CD4-positive, alpha-beta T cell treated with Interleukin-6 for 4 hours (primary cell): Measurements from ENCODE around the gene SLC12A8.

Source experiments
- DNase-seq: peaks from one replicate; pipeline ENCODE4 v3.0.0-alpha.2; 2020; ENCODE audit warnings: mixed read lengths

SLC12A8 gene, protein sequence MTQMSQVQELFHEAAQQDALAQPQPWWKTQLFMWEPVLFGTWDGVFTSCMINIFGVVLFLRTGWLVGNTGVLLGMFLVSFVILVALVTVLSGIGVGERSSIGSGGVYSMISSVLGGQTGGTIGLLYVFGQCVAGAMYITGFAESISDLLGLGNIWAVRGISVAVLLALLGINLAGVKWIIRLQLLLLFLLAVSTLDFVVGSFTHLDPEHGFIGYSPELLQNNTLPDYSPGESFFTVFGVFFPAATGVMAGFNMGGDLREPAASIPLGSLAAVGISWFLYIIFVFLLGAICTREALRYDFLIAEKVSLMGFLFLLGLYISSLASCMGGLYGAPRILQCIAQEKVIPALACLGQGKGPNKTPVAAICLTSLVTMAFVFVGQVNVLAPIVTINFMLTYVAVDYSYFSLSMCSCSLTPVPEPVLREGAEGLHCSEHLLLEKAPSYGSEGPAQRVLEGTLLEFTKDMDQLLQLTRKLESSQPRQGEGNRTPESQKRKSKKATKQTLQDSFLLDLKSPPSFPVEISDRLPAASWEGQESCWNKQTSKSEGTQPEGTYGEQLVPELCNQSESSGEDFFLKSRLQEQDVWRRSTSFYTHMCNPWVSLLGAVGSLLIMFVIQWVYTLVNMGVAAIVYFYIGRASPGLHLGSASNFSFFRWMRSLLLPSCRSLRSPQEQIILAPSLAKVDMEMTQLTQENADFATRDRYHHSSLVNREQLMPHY

DNA sequence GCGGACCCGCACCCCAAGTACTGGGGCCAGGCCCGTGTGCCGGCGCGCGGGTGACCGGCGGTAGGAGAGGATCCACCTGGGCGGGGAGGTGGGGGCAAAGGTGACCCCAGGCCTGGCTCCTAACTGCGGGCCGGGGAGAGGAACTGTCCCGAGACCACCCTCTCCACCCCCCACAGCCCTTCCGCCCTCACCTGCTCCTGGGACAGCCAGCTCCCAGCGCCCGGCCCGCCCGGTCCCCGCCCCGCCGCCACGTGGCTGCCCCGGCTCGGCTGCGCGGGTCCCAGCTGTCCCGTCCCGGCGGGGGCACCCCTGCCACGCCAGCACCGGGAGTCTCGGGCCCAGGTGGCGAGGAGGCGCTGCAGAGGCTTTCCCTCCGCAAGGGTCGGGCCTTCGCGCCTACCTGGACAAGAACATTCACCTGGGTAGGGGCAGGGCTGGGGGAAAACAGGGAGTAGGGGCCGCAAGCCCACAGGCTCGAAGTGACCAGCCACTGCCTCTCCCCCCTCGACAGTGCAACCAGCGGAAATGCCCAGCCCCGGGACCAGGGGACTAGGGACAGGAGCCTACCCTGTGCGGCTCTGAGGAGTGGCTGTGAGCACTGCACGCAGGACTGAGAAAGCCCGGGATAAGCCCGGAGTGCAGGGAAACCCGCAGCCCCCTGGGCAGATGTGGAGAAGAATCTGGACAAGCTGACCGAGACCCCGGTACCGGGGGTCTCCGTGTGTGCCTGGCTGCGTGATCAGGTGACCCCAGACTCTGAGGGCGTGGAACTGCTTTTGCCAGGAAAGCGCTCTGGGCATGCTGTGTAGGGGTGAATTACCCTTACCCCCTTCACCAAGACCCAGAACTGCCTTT lies at the start of gene SLC12A8:
SLC12A8 (minus strand) TSS at position 240 of the 855 bp plus-strand sequence. CDS start 1,399 bp downstream, outside the sequence.
- no peak for DNase-seq

DNA sequence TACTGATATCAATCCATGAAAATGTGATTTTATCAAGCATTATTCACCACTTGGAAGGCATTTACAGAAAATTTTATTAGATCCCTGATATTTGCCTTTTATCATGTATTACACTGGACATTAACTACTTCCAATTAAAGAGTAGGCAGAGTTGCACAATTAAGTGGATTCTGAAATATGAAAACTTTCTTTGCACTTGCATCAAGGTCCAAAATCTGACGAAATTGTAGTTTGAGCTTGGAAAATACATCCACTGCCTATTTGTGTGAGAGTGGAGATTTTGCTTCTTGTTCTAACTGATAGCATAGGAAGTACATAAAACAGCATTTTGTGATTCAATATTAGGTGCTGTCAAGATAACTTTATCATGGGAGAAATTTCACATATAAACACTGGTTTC lies 49.6 kb upstream of the SLC12A8 start:
- DNase-seq = no peak

DNA sequence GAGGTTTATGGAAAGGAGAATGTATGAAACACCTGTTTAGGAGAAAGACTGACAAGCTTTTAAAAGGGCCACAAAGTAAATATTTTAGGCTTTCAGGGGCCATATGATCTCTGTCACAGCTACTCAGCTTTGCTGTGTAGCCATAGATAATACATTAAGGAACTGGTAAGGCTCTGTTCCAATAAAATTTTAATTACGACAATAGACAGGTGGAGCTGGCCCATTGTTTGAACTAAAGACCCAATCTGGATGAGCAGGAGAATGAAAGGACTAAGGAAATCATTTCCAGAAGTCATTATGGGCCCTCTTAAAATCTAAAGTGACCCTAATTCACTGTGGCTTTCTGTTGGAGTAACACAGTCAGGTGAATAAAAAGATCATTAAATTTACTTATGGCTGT lies 48.5 kb upstream of the SLC12A8 start:
- no peak for DNase-seq

DNA sequence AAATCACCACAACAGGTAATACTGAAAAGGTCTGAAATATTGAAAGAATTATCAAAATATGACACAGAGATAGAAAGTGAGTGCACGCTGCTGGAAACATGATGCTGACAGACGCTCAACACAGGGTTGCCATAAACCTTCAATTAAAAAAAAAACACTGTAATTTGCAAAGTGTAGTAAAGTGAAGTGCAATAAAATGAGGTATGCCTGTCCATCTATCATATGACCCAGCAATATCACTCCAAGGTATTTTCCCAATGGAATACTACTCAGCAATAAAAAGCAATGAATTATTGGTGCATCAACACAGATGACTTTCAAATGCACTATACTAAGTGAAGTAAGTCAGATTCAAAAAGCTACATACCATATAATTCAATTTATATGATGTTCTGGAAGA lies 47.6 kb upstream of the SLC12A8 start:
- DNase-seq = no peak

DNA sequence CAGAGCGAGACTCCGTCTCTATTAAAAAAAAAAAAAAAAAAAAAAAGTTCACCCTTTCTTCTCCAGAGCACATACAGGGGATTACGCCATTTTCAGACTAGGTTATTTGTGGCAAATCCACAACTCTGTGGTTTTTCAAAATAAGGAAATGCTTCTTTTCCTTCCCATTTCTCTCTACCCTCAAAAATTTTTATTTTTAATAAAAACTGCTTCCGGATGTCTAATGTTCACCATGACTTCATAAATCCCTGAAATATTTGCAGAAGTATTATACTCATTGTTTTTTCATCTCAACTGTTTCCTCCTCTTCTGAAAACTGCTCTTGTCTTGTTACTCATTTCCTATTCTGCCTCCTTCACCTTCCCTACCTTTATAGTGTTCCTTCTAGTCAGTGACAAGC lies 45.0 kb upstream of the SLC12A8 start:
- DNase-seq = no peak

DNA sequence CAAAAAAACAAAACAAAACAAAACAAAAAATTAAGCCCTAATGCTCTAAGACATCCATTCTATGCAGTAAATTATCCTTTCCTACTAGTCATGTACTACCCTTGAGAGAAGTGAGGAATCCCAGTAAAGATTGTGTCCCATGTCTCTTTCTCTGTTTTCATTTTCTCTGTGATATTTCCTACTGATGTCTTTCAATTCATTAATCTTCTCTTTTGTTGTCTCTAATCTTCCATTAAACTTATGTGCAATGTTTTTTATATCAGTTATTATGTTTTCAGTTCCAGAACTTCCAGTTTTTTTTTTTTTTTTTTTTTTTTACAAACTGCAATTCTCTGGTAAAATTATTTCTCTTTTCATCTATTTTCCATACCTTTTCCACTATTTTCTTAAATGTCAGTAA lies 44.1 kb upstream of the SLC12A8 start:
- no peak for DNase-seq

DNA sequence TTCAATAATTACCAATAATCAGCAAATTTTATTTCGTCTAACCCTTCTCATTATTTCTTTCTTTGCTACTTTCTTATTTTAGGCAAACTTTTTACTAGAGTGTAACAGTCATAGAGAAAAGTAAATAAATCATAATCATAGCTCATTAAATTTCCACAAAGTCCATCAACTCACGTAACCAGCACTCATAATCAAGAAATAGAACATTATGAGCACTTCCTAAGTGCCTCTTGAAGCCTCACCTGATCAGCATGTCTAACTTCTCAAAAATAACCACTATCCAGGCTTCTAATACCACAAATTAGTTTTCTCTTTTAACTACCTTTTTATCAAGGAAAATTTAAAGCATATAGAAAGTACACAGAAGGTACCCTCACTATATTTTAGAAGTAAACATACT lies 38.4 kb upstream of the SLC12A8 start:
- DNase-seq = no peak

DNA sequence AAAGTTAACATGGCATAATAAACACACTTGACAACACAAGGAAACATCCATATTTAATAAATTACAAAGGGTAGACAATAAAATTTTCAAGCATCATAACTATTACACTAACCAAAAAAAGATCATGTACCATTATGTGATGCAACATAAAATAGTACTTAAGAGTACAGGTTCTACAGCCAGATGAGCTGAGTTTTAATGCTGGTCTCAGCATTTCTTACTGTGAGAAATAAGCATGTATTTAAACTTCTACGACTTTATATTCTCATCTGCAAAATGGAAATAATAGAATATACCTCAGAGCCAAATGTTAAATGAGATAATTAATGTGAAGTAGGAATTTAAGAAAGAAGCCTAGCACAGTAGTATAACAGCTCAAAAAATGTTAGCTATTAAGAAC lies 33.7 kb upstream of the SLC12A8 start:
- DNase-seq = no peak

DNA sequence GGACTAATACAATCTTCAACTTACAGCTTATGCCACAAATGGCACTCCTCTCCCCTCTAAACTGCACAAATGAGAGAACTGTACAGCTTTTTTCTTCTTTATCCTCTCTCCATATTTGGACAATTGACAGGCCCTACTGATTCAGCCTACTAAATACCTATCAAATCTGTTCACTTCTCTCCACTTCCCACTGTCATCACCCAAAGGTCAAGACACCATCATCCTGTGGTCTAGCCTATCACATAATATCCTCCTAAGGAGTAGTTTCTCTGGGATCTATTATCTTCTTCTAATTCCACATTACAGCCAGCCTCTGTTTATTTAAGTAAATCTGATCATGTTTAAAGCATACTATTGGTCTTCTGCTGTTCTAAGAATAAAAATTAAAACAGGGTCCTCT lies 33.0 kb upstream of the SLC12A8 start:
- no peak for DNase-seq

DNA sequence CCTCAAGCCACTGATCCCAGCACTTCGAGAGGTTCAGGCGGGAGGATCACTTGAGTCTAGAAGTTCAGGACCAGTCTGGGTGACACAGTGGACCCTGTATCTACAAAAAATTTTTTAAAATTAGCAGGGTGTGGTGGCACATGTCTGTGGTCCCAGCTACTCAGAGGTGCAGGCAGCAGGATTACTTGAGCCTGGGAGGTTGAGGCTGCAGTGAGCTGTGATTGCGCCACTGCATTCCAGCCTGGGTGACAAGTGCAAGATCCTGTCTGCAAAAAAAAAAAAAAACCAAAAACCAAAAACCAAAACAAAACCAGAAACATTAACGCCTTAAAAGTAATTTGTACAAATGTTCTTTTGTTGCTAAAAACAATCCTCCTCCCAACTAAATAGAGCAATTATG lies 27.9 kb upstream of the SLC12A8 start:
- DNase-seq = no peak

DNA sequence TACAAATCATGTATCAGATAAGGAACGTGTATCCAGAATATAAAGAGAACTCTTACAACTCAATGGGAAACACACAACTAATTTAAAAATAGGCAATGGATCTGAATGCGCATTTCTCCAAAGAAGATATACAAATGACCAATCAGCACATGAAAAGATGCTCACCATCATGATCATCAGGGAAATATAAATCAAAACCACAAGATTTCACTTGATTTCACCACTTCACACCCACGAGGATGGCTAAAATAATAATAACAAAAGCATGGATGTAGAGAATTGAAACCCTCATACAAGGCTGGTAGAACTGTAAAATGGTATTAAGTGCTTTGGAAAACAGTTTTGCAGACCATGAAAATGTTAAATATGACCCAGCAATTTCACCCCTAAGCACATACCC lies 26.7 kb upstream of the SLC12A8 start:
- DNase-seq = no peak

DNA sequence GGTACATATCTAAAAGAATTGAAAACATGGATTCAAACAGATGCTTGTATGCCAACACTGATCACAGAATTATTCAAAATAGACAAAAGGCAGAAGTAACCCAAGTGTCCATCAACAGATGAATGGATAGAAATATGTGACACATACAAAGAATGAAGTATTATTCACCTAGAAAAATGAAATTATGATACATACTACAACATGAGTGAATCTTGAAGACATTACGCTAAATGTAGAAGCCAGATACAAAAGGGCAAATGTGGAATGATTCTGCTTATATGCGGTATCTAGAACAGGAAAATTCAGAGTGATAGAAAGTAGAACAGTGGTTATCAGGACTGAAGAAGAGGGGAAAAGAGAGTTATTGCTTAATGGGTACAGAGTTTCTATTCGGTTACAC lies 26.2 kb upstream of the SLC12A8 start:
- no peak for DNase-seq

DNA sequence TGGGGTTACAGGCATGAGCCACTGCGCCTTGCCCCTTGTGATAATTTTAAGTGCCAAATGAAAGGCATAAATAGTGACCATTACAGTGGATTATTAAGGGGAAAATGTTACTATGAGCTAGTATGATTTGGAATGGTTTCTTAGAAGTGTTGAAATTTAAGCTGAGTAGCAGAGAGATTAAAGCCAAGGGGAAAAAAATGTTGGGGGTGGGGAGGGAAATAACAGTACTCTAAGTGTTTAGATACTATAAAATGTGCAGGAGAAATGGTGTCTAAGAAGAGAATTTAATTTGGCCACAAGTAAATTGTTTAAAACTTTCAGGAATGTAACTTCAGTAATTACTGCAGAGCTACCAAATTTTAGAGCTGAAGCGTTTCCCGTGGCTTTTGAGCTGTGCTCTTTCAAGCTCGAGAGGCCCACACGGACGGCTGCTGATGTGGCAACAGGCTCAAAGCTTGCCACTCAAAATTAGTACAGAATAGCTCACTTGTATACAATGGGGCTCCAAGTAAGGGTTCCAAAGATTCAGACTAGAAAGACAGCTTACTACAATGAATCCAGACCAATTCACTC lies 23.9 kb upstream of the SLC12A8 start:
- no peak for DNase-seq

DNA sequence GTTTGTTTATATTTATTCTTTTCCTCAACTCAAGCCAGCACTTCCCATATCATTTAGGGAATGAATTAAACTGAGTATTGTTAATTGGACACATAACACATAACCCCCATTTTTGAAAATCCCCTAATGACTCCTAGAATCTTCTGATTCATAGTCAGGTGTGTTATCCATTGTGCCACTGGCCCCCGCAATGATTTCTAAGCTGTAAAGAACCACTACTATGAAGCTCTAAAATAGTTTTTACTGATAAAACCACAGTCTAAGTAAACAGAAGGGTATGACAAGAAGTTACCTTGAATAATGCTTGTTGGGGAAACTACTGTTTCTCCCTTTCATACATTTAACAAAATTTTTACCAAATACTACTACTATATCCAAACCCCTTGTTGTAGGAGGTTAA lies 22.3 kb upstream of the SLC12A8 start:
- no peak for DNase-seq

DNA sequence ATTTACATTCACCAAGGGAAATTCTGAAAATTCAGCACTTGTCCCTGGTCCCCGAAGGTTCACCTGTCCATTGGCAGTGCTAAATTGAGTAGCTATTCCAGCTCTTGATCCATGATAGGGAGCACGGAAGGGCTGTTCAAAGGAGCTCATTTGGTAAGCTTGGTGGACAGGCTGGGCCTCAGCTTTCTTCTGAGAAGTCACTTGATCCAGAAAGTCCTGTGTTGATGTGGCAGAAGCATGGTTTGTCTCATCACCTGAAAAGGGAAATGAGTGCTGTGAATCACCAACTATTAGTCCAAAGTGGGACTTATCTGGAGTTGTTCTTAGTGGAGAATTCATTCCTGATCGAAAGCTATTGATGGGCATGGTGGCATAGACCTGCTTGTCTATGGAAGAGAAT lies 19.9 kb upstream of the SLC12A8 start:
- DNase-seq = no peak

DNA sequence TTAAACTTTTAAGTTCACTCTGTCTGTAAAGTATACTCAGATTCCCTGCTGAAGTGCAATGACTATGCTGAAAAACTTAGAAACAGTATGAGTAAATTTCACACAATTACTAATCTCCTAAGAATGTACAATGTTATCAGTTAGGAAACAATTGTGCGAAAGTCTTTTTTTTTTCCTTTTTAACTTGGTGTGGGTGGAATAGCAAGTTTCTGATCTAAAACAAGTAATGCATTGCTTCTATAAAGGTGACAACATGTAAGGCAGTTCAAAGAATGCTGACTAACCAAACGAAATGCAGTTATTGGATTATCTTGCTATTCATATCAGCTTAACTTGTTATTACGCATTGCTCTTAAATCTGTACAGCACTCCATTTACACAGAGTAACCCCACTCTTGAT lies 19.3 kb upstream of the SLC12A8 start:
- no peak for DNase-seq

DNA sequence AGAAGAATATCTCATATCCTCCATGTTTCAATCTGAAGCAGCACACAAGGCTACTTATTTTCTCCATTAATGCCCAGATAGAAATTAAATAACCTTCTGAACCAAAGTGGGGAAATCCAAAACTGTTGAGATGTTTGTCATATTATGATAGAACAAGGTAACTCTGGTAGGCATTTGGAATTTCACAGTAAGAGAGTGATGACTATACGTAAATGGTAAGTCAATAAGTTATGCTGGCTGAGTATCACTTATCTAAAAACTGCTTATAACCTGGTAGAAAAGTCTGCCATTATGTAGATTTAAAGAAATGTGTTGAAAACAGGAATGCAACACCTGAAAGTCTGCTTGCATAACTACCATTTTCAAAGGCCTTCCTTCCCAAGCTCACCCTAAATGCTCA lies 17.2 kb upstream of the SLC12A8 start:
- DNase-seq = no peak

DNA sequence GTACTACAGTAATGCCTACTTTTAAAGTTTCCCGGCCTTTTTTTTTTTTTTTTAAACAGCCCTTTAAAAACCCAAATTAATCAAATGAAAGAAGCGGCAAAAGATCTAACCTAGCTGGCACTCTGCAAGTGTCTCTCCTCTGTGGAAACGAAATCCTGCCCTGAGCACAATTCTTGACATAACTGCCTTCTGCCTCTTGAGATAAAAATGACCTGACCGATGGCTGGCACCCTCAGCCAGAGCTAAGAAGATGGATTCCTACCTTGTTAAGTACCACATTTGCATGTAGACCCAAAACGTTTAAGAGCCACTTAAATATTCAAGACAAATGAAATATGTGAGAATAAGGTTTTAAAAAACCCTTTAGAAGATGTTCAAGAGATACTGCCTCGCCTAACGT lies 16.6 kb upstream of the SLC12A8 start:
- DNase-seq = no peak

DNA sequence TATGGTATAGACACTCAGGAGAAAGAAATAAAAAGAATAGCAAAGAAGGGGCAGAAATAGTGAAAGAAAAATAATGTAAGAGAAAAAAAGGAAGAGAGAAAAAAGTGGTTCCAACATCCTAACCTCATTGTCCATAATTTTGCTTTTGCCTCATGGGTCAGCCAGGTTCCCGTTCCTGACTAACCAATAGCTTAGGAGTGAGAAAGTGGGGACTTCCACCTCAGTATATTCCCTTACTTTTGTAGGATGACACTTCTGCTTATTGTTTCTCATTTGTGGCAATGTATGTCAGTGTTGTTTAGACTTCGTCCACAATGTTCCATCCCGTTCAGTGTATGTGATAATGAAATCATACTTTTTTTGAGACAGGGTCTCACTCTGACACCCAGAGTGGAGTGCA lies 9.3 kb upstream of the SLC12A8 start:
- no peak for DNase-seq

DNA sequence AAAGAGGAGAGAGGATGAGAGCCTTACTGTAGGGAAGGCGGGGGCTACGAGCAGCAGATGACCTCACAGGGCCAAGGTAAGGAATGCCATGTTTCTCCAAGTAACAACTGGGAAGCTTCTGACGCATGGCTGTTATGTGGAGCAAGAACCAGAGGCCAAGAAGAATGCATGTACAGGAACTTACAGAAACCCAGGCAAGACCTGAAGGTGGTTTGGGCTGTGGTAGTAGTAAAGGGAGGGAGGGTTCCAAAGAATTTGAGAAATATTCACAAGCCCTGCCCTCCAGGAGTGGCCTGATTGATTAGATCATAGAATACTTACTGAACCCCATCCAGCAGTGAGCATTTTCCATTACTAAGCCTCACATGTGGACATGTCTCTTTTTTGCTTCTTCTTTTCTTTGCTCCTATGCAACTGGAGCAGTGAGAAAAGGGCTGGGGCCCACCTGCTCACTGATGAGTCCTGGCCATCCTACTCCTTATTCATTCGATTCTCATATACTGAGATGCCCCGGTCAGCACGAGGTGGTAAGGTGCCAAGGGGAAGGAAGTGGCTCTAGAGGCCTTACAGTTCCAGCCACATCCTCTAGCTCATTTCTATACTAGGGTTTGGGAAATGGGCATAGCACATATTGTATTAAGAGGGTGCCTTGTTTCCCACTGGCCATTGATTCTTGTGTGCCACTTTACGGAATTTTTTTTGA lies 8.3 kb upstream of the SLC12A8 start:
- no peak for DNase-seq

DNA sequence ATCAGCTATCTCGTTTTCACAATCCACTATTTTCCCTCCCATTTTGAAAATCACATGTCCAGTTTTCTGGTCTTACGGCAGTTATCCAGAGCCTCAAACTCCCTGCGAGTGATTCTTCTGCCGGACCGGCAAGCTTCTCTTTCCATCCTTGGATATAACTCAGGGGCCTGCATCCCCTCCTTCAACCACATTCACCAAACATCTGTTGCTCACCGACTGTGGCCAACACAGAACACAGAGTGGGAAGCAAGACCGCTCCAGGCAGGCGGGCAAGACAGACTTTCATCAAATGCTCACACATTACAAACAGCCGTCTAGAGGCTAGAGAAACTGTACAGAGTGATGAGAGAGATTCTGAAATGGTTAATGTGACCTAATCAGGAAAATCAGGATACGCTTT lies 7.6 kb upstream of the SLC12A8 start:
- DNase-seq = no peak

DNA sequence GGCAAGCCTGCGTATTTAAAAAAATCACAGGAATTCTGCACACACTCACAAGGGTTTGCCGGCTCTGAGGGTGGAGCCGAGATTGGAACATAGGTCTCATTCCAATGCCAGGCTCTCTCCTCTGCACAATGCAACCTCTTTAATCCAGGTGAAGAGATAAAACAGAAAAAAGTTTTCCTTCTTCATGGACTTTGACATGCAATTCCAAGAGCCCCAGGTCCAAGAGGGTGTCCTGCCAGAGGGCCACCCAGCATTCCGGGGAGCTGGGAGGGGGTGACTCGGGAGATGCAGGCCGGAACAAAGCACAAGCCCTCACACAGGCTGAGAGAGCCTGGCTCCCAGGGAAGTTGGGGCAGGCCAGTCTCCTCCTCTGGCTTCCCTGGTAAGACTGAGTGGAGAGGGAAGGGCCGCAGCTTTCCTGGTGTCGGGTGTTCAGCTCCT lies 6.7 kb upstream of the SLC12A8 start:
- no peak for DNase-seq

DNA sequence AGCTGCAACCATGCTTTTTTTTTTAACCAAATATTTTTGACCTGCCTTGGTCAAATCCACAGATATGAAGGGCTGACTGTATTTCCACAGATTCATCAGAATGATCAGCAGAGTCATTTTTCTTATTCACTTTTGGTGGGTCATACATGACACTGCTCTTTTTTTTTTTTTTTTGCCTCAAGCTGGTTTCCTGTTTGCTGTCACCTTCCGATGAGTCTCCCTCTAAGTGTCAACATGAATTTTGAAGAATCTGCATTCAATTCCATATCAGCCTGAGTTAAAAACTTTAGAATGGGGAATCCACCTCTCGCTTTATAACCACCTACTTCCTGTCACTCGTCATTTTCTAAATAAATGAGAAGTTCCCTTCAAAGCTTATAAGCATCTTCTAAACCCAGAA lies 2.2 kb upstream of the SLC12A8 start:
- no peak for DNase-seq
